GM23338 (cell line): ENCODE results near the gene RINL. TPM values are rescaled to one million over a fixed set of nuclear protein-coding genes. Genes with fewer than 3 reads are reported as not detected.

Experiments
- ATAC-seq: fragments of 200-7000 bp; cut with Tn5 transposase; 3 replicates; pipeline ENCODE4 v1.9.1; 2020
- DNase-seq: peaks from one replicate; pipeline ENCODE4 v3.0.0-alpha.2; 2015; ENCODE audit warnings: low spot score
- H2AFZ ChIP-seq: fragments of 200-600 bp; sonication (generic); 2 replicates; pipeline ENCODE4 v1.8.0; 2016; ENCODE audit warnings: antibody characterized with exemption, mild to moderate bottlenecking, moderate library complexity
- H3F3A ChIP-seq: fragments of 200-600 bp; sonication (generic); replicated peaks from 2 replicates; pipeline ENCODE4 v1.8.0; 2017; ENCODE audit warnings: antibody characterized with exemption, mixed run types, low read depth
- H3K27ac ChIP-seq: fragments of 200-600 bp; sonication (generic); 2 replicates; pipeline ENCODE4 v1.6.1; 2016; ENCODE audit warnings: low read depth
- H3K27me3 ChIP-seq: fragments of 200-600 bp; sonication (generic); 2 replicates; pipeline ENCODE4 v1.8.0; 2016; ENCODE audit warnings: mild to moderate bottlenecking, mixed run types, moderate library complexity; ENCODE audit not compliant: insufficient read depth
- H3K36me3 ChIP-seq: fragments of 200-600 bp; sonication (generic); 2 replicates; pipeline ENCODE4 v1.8.0; 2016; ENCODE audit warnings: mild to moderate bottlenecking; ENCODE audit not compliant: insufficient read depth
- H3K4me1 ChIP-seq: fragments of 200-600 bp; sonication (generic); 2 replicates; pipeline ENCODE4 v1.8.0; 2016; ENCODE audit warnings: mild to moderate bottlenecking, moderate library complexity; ENCODE audit not compliant: insufficient read depth
- H3K4me2 ChIP-seq: fragments of 200-600 bp; sonication (generic); 2 replicates; pipeline ENCODE4 v1.7.1; 2017; ENCODE audit warnings: mixed run types
- H3K4me3 ChIP-seq: fragments of 200-600 bp; sonication (generic); 2 replicates; pipeline ENCODE4 v1.6.1; 2016; ENCODE audit warnings: mixed run types
- H3K79me2 ChIP-seq: fragments of 200-600 bp; sonication (generic); replicated peaks from 2 replicates; pipeline ENCODE4 v1.8.0; 2017; ENCODE audit warnings: mild to moderate bottlenecking; ENCODE audit not compliant: insufficient read depth
- H3K9me2 ChIP-seq: fragments of 200-600 bp; sonication (generic); 2 replicates; pipeline ENCODE4 v1.8.0; 2017; ENCODE audit not compliant: insufficient read depth
- H4K20me1 ChIP-seq: fragments of 200-600 bp; sonication (generic); replicated peaks from 2 replicates; pipeline ENCODE4 v1.8.0; 2017; ENCODE audit warnings: mild to moderate bottlenecking; ENCODE audit not compliant: insufficient read depth
- H3K27ac Mint-ChIP-seq: 2 replicates; pipeline ENCODE4 v1.8.0; 2020; ENCODE audit warnings: inconsistent platforms, mild to moderate bottlenecking, moderate library complexity, mixed read lengths
- H3K27me3 Mint-ChIP-seq: 3 replicates; pipeline ENCODE4 v1.8.0; 2022; ENCODE audit warnings: low read depth, mild to moderate bottlenecking, moderate library complexity, mixed read lengths, inconsistent platforms; ENCODE audit not compliant: insufficient read depth, poor library complexity
- H3K36me3 Mint-ChIP-seq: 3 replicates; pipeline ENCODE4 v1.8.0; 2021; ENCODE audit warnings: low read depth, mild to moderate bottlenecking, inconsistent platforms, moderate library complexity, mixed read lengths
- H3K4me1 Mint-ChIP-seq: 3 replicates; pipeline ENCODE4 v1.8.0; 2020; ENCODE audit warnings: mild to moderate bottlenecking, inconsistent platforms, mixed read lengths
- H3K4me3 Mint-ChIP-seq: 3 replicates; pipeline ENCODE4 v1.8.0; 2021; ENCODE audit warnings: moderate library complexity, mild to moderate bottlenecking, inconsistent platforms, mixed read lengths
- H3K9me3 Mint-ChIP-seq: 3 replicates; pipeline ENCODE4 v1.8.0; 2020; ENCODE audit warnings: moderate library complexity, mild to moderate bottlenecking, inconsistent platforms, mixed read lengths
- CREB1 ChIP-seq: fragments of 250-450 bp; sonication (Bioruptor Pico); IDR thresholded peaks from 2 replicates; pipeline ENCODE4 v1.5.0; 2020; ENCODE audit warnings: low read depth, mild to moderate bottlenecking, moderate library complexity
- CTCF ChIP-seq, 2 experiments: fragments of 200-600 bp in 1 of 2; sonication (generic) in 1 of 2; conservative IDR thresholded peaks; 2 replicates each; pipeline versions ENCODE4 v1.5.1 to v1.6.1; 2016 to 2017; ENCODE audit warnings: antibody characterized with exemption in 2 of 2, low read depth in 2 of 2, mild to moderate bottlenecking in 2 of 2, moderate library complexity in 1 of 2
- EZH2 ChIP-seq: fragments of 200-600 bp; sonication (generic); IDR thresholded peaks from one replicate; pipeline ENCODE4 v1.8.0; 2017; ENCODE audit warnings: antibody characterized with exemption, mild to moderate bottlenecking, low read depth; ENCODE audit not compliant: unreplicated experiment
- JUNB ChIP-seq: IDR thresholded peaks from one replicate; pipeline ENCODE4 v1.6.1; 2016; ENCODE audit warnings: antibody characterized with exemption; ENCODE audit not compliant: unreplicated experiment
- NANOG ChIP-seq: IDR thresholded peaks from 2 replicates; pipeline ENCODE4 v1.6.1; 2016; ENCODE audit warnings: antibody characterized with exemption, borderline replicate concordance
- POLR2AphosphoS5 ChIP-seq: IDR thresholded peaks from 2 replicates; pipeline ENCODE4 v1.6.1; 2016; ENCODE audit warnings: antibody characterized with exemption, low read depth
- REST ChIP-seq: IDR thresholded peaks from one replicate; pipeline ENCODE4 v1.6.1; 2018; ENCODE audit warnings: antibody characterized with exemption; ENCODE audit not compliant: unreplicated experiment
- ZNF114 ChIP-seq: fragments of 250-450 bp; sonication (Bioruptor Pico); IDR thresholded peaks from 2 replicates; pipeline ENCODE4 v1.5.0; 2020; ENCODE audit warnings: mild to moderate bottlenecking, moderate library complexity
- ZNF331 ChIP-seq: fragments of 250-450 bp; sonication (Bioruptor Pico); IDR thresholded peaks from 2 replicates; pipeline ENCODE4 v1.5.0; 2020; ENCODE audit warnings: low read depth, mild to moderate bottlenecking, moderate library complexity
- polyA plus RNA-seq: library from polyadenylated mRNA; unstranded; fragments of >200 nt; fragmentation: Nextera tagmentation; extraction: Ambion mirVana; gene quantifications from 2 replicates; pipeline ENCODE4 v1.2.1, GENCODE V29; 2016
- total RNA-seq: library from RNA; depleted of rRNA; stranded (reverse); fragments of >200 nt; shearing (Covaris generic); gene quantifications from 2 replicates; pipeline ENCODE4 v1.2.3, GENCODE V29; 2014
- TF ChIP-seq, protein P1 (sequence below): fragments of 250-450 bp; sonication (Bioruptor Pico); IDR thresholded peaks from 2 replicates; pipeline ENCODE4 v1.5.0; 2020; ENCODE audit warnings: mild to moderate bottlenecking, moderate library complexity

Gene RINL
- total and polyA plus RNA-seq, 2 experiments from 2014 or later: 11.2 to 21.4 TPM

DNA sequence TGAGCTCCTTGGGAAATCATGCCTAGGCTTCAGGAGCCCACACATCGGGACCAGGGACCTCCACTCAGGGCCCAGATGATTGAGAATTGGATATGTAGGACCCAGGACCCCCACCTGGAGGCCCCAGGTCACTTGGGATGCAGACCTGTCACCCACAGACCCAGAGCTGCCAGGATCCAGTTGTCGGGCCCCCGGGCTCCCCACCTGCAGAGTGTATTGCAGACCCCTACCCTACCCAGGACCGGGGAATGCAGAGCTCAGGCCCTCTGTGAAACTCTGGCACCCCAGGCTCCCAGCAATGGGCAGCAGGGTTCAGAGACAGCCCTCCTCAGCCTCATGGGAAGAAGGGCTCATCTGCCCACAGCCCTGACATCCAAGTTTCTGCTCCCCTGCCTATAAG, 27.5 kb upstream of the RINL start (continued):
- no peak for TF ChIP-seq REST
- no peak for TF ChIP-seq CTCF (conservative IDR thresholded peaks at IDR 0.05; ENCODE audit: low read depth in 2 of 2)
- no peak for TF ChIP-seq ZNF114 (CRISPR knock-in tag)
- no peak for TF ChIP-seq CREB1
- no peak for TF ChIP-seq NANOG
- TF ChIP-seq JUNB: no peak
- TF ChIP-seq POLR2AphosphoS5: no peak

GRCh38 chr19:38904581-38905539, 26.8 kb upstream of the RINL start:
- Mint-ChIP-seq H3K4me3 (no peak overlapping the region), H3K27me3 (no peaks in the 10 kb centered on the region), H3K36me3 (peaks cover 27% of the 10 kb centered on the region), H3K9me3 (peaks cover 3% of the 10 kb centered on the region; the same call in 1 of the 3 replicates), H3K27ac (no peak overlapping the region), H3K4me1 (peaks cover 10% of the 10 kb centered on the region)
- DNase-seq: no peak
- no peaks in the 10 kb centered on the region for H3K9me2 ChIP-seq
- no peak overlapping the region for H2AFZ ChIP-seq
- no peak overlapping the region for H3K4me3 ChIP-seq
- no peaks in the 10 kb centered on the region for H4K20me1 ChIP-seq
- no peak for ATAC-seq
- no peak overlapping the region for H3K27ac ChIP-seq
- no peaks in the 10 kb centered on the region for H3F3A ChIP-seq
- no peak overlapping the region for H3K4me2 ChIP-seq
- H3K36me3 ChIP-seq: no peaks in the 10 kb centered on the region; the same call in 1 of the 2 replicates
- peaks cover 11% of the 10 kb centered on the region for H3K4me1 ChIP-seq
- H3K79me2 ChIP-seq: peaks cover 23% of the 10 kb centered on the region
- H3K27me3 ChIP-seq: no peaks in the 10 kb centered on the region
- TF ChIP-seq CREB1: no peak
- no peak for TF ChIP-seq EZH2
- no peak for TF ChIP-seq ZNF331 (CRISPR knock-in tag)
- TF ChIP-seq, protein P1, sequence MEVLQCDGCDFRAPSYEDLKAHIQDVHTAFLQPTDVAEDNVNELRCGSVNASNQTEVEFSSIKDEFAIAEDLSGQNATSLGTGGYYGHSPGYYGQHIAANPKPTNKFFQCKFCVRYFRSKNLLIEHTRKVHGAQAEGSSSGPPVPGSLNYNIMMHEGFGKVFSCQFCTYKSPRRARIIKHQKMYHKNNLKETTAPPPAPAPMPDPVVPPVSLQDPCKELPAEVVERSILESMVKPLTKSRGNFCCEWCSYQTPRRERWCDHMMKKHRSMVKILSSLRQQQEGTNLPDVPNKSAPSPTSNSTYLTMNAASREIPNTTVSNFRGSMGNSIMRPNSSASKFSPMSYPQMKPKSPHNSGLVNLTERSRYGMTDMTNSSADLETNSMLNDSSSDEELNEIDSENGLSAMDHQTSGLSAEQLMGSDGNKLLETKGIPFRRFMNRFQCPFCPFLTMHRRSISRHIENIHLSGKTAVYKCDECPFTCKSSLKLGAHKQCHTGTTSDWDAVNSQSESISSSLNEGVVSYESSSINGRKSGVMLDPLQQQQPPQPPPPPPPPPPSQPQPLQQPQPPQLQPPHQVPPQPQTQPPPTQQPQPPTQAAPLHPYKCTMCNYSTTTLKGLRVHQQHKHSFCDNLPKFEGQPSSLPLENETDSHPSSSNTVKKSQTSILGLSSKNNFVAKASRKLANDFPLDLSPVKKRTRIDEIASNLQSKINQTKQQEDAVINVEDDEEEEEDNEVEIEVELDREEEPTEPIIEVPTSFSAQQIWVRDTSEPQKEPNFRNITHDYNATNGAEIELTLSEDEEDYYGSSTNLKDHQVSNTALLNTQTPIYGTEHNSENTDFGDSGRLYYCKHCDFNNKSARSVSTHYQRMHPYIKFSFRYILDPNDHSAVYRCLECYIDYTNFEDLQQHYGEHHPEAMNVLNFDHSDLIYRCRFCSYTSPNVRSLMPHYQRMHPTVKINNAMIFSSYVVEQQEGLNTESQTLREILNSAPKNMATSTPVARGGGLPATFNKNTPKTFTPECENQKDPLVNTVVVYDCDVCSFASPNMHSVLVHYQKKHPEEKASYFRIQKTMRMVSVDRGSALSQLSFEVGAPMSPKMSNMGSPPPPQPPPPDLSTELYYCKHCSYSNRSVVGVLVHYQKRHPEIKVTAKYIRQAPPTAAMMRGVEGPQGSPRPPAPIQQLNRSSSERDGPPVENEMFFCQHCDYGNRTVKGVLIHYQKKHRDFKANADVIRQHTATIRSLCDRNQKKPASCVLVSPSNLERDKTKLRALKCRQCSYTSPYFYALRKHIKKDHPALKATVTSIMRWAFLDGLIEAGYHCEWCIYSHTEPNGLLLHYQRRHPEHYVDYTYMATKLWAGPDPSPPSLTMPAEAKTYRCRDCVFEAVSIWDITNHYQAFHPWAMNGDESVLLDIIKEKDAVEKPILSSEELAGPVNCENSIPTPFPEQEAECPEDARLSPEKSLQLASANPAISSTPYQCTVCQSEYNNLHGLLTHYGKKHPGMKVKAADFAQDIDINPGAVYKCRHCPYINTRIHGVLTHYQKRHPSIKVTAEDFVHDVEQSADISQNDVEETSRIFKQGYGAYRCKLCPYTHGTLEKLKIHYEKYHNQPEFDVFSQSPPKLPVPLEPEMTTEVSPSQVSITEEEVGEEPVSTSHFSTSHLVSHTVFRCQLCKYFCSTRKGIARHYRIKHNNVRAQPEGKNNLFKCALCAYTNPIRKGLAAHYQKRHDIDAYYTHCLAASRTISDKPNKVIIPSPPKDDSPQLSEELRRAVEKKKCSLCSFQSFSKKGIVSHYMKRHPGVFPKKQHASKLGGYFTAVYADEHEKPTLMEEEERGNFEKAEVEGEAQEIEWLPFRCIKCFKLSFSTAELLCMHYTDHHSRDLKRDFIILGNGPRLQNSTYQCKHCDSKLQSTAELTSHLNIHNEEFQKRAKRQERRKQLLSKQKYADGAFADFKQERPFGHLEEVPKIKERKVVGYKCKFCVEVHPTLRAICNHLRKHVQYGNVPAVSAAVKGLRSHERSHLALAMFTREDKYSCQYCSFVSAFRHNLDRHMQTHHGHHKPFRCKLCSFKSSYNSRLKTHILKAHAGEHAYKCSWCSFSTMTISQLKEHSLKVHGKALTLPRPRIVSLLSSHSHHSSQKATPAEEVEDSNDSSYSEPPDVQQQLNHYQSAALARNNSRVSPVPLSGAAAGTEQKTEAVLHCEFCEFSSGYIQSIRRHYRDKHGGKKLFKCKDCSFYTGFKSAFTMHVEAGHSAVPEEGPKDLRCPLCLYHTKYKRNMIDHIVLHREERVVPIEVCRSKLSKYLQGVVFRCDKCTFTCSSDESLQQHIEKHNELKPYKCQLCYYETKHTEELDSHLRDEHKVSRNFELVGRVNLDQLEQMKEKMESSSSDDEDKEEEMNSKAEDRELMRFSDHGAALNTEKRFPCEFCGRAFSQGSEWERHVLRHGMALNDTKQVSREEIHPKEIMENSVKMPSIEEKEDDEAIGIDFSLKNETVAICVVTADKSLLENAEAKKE (CRISPR knock-in tag): no peak
